Duodenal mucosa (tissue), 2 donors: ENCODE results near the gene RDH11.
A peak's percentile ranks its signal among the peaks of the same experiment; 100 is the strongest.

ENCODE experiments used
- H3K27ac ChIP-seq: one replicate; pipeline ENCODE4 v1.7.0; 2013; ENCODE audit warnings: low read depth, low read length
- H3K27me3 ChIP-seq, 2 donors: one replicate each; pipeline ENCODE4 v1.7.0; 2013; ENCODE audit warnings: low read length in 2 of 2, control low read depth in 1 of 2; ENCODE audit not compliant: insufficient read depth in 2 of 2, control insufficient read depth in 1 of 2
- H3K36me3 ChIP-seq, 2 donors: one replicate each; pipeline ENCODE4 v1.7.0; 2013; ENCODE audit warnings: low read length in 2 of 2, control low read depth in 1 of 2; ENCODE audit not compliant: insufficient read depth in 2 of 2, control insufficient read depth in 1 of 2
- H3K4me1 ChIP-seq, 2 donors: one replicate each; pipeline ENCODE4 v1.7.0; 2013; ENCODE audit warnings: low read length in 2 of 2, control low read depth in 1 of 2; ENCODE audit not compliant: insufficient read depth in 2 of 2, control insufficient read depth in 1 of 2
- H3K4me3 ChIP-seq, 2 donors: one replicate each; pipeline ENCODE4 v1.7.0; 2013; ENCODE audit warnings: low read length in 2 of 2, low read depth in 1 of 2
- H3K9ac ChIP-seq, 2 donors: one replicate each; pipeline ENCODE4 v1.7.0; 2013; ENCODE audit warnings: low read length in 2 of 2, low read depth in 1 of 2
- H3K9me3 ChIP-seq, 2 donors: one replicate each; pipeline ENCODE4 v1.7.0; 2013; ENCODE audit warnings: low read length in 2 of 2, control low read depth in 1 of 2; ENCODE audit not compliant: control insufficient read depth in 1 of 2

RDH11 gene

GRCh38 chr14:67653651-67654280, 41.8 kb downstream of the RDH11 start:
- Histone ChIP-seq H3K4me1 (no peaks in the 10 kb centered on the region), H3K4me3 (no peak overlapping the region), H3K9ac (no peak overlapping the region), H3K27me3 (no peaks in the 10 kb centered on the region), H3K27ac (no peak overlapping the region), H3K36me3 (peaks cover 49 to 74% of the 10 kb centered on the region in 2 donors), H3K9me3 (no peaks in the 10 kb centered on the region)

- Histone ChIP-seq H3K27ac (no peak overlapping the region), H3K27me3 (no peaks in the 10 kb centered on the region), H3K4me3 (no peak overlapping the region), H3K9ac (no peak overlapping the region), H3K36me3 (peaks cover 49 to 76% of the 10 kb centered on the region in 2 donors), H3K9me3 (no peaks in the 10 kb centered on the region), H3K4me1 (no peaks in the 10 kb centered on the region)
Observed at GRCh38 chr14:67652189-67652588, 43.4 kb downstream of the RDH11 start.

GRCh38 chr14:67650694-67651093, 44.9 kb downstream of the RDH11 start:
- Histone ChIP-seq H3K36me3 (peaks cover 45 to 71% of the 10 kb centered on the region in 2 donors), H3K27ac (no peak overlapping the region)

GRCh38 chr14:67650151-67650550, 45.4 kb downstream of the RDH11 start:
- no peak overlapping the region for H3K4me3 ChIP-seq
- H3K4me1 ChIP-seq = no peaks in the 10 kb centered on the region
- no peaks in the 10 kb centered on the region for H3K27me3 ChIP-seq
- no peaks in the 10 kb centered on the region for H3K9me3 ChIP-seq
- no peak overlapping the region for H3K9ac ChIP-seq
- H3K36me3 ChIP-seq = peaks cover 44 to 67% of the 10 kb centered on the region in 2 donors
- no peak overlapping the region for H3K27ac ChIP-seq

More at GRCh38 chr14:67650694-67651093, 44.9 kb downstream of the RDH11 start:
- Histone ChIP-seq H3K4me1 (no peaks in the 10 kb centered on the region), H3K27me3 (no peaks in the 10 kb centered on the region), H3K9ac (no peak overlapping the region), H3K9me3 (no peaks in the 10 kb centered on the region), H3K4me3 (no peak overlapping the region)

GRCh38 chr14:67646131-67646530, 49.4 kb downstream of the RDH11 start:
- Histone ChIP-seq H3K27me3 (no peaks in the 10 kb centered on the region), H3K4me3 (no peak overlapping the region), H3K9me3 (no peaks in the 10 kb centered on the region), H3K4me1 (peaks cover 6 to 19% of the 10 kb centered on the region in 2 donors), H3K9ac (no peak overlapping the region), H3K27ac (no peak overlapping the region), H3K36me3 (peaks cover 28 to 37% of the 10 kb centered on the region in 2 donors)

- H3K4me1 ChIP-seq = peaks cover 6 to 19% of the 10 kb centered on the region in 2 donors
Observed at GRCh38 chr14:67645414-67645813, 50.1 kb downstream of the RDH11 start.

GRCh38 chr14:67644428-67644827, 51.1 kb downstream of the RDH11 start:
- Histone ChIP-seq H3K9ac (no peak overlapping the region), H3K4me3 (no peak overlapping the region), H3K36me3 (peaks cover 11 to 20% of the 10 kb centered on the region in 2 donors), H3K9me3 (no peaks in the 10 kb centered on the region), H3K4me1 (peaks cover 6 to 19% of the 10 kb centered on the region in 2 donors), H3K27ac (no peak overlapping the region), H3K27me3 (no peaks in the 10 kb centered on the region)

More at GRCh38 chr14:67645414-67645813, 50.1 kb downstream of the RDH11 start:
- Histone ChIP-seq H3K36me3 (peaks cover 21 to 29% of the 10 kb centered on the region in 2 donors), H3K9ac (no peak overlapping the region), H3K27ac (no peak overlapping the region), H3K4me3 (no peak overlapping the region), H3K27me3 (no peaks in the 10 kb centered on the region), H3K9me3 (no peaks in the 10 kb centered on the region)

GRCh38 chr14:67643713-67644112, 51.9 kb downstream of the RDH11 start:
- H3K9me3 ChIP-seq = no peaks in the 10 kb centered on the region
- peaks cover 10 to 14% of the 10 kb centered on the region in 2 donors for H3K36me3 ChIP-seq
- H3K4me1 ChIP-seq = peaks cover 6 to 19% of the 10 kb centered on the region in 2 donors
- no peak overlapping the region for H3K9ac ChIP-seq
- no peak overlapping the region for H3K27ac ChIP-seq
- H3K27me3 ChIP-seq = no peaks in the 10 kb centered on the region
- H3K4me3 ChIP-seq = no peak overlapping the region

GRCh38 chr14:67641902-67642749, 53.4 kb downstream of the RDH11 start:
- peaks cover 6 to 19% of the 10 kb centered on the region in 2 donors for H3K4me1 ChIP-seq
- H3K36me3 ChIP-seq = peaks cover 7 to 10% of the 10 kb centered on the region in 2 donors
- H3K9me3 ChIP-seq = no peaks in the 10 kb centered on the region
- H3K9ac ChIP-seq = no peak overlapping the region
- no peaks in the 10 kb centered on the region for H3K27me3 ChIP-seq
- peak overlapping the region in 1 of 2 donors; percentile 41 for H3K4me3 ChIP-seq
- H3K27ac ChIP-seq = no peak overlapping the region

GRCh38 chr14:67641480-67641879, 54.1 kb downstream of the RDH11 start:
- Histone ChIP-seq H3K9ac (no peak overlapping the region), H3K4me3 (no peak overlapping the region), H3K9me3 (no peaks in the 10 kb centered on the region), H3K4me1 (peaks cover 6 to 19% of the 10 kb centered on the region in 2 donors), H3K27me3 (no peaks in the 10 kb centered on the region), H3K27ac (no peak overlapping the region), H3K36me3 (peaks cover 5 to 9% of the 10 kb centered on the region in 2 donors)
